ENCODE data around the gene LMNB1.

DNA sequence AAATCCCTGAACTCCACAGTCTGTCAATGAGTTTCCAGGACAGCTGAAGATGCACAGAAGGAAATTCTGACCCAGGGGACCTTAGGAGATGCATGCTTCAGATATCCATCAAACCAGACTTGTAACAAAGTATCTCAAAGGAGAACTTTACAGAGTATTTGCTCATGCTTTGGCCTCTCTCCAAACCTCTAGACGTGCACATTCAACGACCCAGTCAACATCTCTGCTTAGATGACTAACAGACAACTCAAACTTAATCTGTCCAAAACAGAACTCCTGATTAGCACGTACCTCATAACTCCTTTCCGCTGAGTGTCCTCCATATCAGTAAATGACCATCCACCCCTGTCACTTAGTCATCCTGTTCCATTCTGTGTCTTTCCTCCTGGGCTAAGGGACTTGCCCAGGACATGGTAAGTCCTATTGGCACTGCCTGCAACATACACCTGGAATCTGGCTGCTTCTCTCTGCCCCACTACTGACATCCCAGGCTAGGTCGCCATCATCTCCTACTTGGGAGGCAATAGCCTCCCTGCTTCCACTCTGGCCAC is 107.4 kb downstream of the LMNB1 start:
- TF ChIP-seq, protein P1, sequence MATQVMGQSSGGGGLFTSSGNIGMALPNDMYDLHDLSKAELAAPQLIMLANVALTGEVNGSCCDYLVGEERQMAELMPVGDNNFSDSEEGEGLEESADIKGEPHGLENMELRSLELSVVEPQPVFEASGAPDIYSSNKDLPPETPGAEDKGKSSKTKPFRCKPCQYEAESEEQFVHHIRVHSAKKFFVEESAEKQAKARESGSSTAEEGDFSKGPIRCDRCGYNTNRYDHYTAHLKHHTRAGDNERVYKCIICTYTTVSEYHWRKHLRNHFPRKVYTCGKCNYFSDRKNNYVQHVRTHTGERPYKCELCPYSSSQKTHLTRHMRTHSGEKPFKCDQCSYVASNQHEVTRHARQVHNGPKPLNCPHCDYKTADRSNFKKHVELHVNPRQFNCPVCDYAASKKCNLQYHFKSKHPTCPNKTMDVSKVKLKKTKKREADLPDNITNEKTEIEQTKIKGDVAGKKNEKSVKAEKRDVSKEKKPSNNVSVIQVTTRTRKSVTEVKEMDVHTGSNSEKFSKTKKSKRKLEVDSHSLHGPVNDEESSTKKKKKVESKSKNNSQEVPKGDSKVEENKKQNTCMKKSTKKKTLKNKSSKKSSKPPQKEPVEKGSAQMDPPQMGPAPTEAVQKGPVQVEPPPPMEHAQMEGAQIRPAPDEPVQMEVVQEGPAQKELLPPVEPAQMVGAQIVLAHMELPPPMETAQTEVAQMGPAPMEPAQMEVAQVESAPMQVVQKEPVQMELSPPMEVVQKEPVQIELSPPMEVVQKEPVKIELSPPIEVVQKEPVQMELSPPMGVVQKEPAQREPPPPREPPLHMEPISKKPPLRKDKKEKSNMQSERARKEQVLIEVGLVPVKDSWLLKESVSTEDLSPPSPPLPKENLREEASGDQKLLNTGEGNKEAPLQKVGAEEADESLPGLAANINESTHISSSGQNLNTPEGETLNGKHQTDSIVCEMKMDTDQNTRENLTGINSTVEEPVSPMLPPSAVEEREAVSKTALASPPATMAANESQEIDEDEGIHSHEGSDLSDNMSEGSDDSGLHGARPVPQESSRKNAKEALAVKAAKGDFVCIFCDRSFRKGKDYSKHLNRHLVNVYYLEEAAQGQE (IDR thresholded peaks at IDR 0.05; ENCODE audit: insufficient read depth in 1 of 2, low read depth in 2 of 2, low read length in 2 of 2) = 0 out of 4 replicates have a peak, but pooled peaks of 1 of the 2 experiments have one; percentile 4
- TF ChIP-seq POLR2AphosphoS5 (IDR thresholded peaks at IDR 0.05; ENCODE audit: low read depth, low read length) = no peak
- TF ChIP-seq TAF1 (IDR thresholded peaks at IDR 0.05; ENCODE audit: borderline replicate concordance, insufficient read depth, low read length) = no peak
- TF ChIP-seq SIN3A (IDR thresholded peaks at IDR 0.05; ENCODE audit: borderline replicate concordance, insufficient read depth, low read length) = peak; percentile 58; the same call in 1 of the 2 replicates
- no peak for TF ChIP-seq FOXP2 (optimal IDR thresholded peaks at IDR 0.05; ENCODE audit: borderline replicate concordance, extremely low read depth, extremely low read length, insufficient read depth)
